Transverse colon (tissue), 4 donors: ENCODE measurements around the gene HDAC4. TPM values are rescaled to one million over a fixed set of nuclear protein-coding genes. Genes with fewer than 3 reads are reported as not detected.
A peak's percentile ranks its signal among the peaks of the same experiment; 100 is the strongest.

ENCODE experiments used
- DNase-seq: peaks from one replicate; pipeline ENCODE4 v3.0.0-alpha.2; 2019
- H3K27ac ChIP-seq, 4 donors: fragments of 200-600 bp; sonication (generic); 2 replicates each; pipeline ENCODE4 v1.5.1; 2016 to 2018; ENCODE audit warnings: inconsistent platforms in 4 of 4
- H3K27me3 ChIP-seq: fragments of 200-600 bp; sonication (generic); 2 replicates; pipeline ENCODE4 v1.5.1; 2017; ENCODE audit warnings: inconsistent platforms
- H3K36me3 ChIP-seq, 4 donors: fragments of 200-600 bp; sonication (generic); 2 replicates each; pipeline ENCODE4 v1.5.1; 2017 to 2019; ENCODE audit warnings: inconsistent platforms in 4 of 4
- H3K4me1 ChIP-seq, 4 donors: fragments of 200-600 bp; sonication (generic); 2 replicates each; pipeline ENCODE4 v1.5.1; 2017 to 2020; ENCODE audit warnings: inconsistent platforms in 4 of 4
- H3K4me3 ChIP-seq, 4 donors: fragments of 200-600 bp; sonication (generic); 1 replicate in 1 of 4; 2 replicates in 3 of 4; pipeline versions ENCODE4 v1.5.1 to v1.6.1; 2017 to 2019; ENCODE audit warnings: inconsistent platforms in 4 of 4
- H3K9me3 ChIP-seq, 2 donors: fragments of 200-600 bp; sonication (generic); 2 replicates each; pipeline ENCODE4 v1.5.1; 2017 to 2019; ENCODE audit warnings: inconsistent platforms in 2 of 2
- CTCF ChIP-seq, 5 experiments: fragments of 200-600 bp in 3 of 5; fragments of 450-650 bp in 2 of 5; sonication (generic) in 3 of 5; IDR thresholded peaks; 1 replicate in 2 of 5; 2 replicates in 3 of 5; pipeline ENCODE4 v1.5.1; 2016 to 2017; ENCODE audit warnings: antibody characterized with exemption in 5 of 5, inconsistent platforms in 3 of 5, mild to moderate bottlenecking in 2 of 5, moderate library complexity in 1 of 5
- EP300 ChIP-seq: sonication (generic); formaldehyde crosslinking; IDR thresholded peaks from one replicate; pipeline ENCODE4 v1.6.1; 2017; ENCODE audit warnings: antibody characterized with exemption, low read depth
- POLR2A ChIP-seq: fragments of 450-650 bp; IDR thresholded peaks from one replicate; pipeline ENCODE4 v1.6.1; 2016; ENCODE audit warnings: antibody characterized with exemption, mild to moderate bottlenecking, moderate library complexity
- POLR2AphosphoS5 ChIP-seq, 3 donors: sonication (generic); formaldehyde crosslinking; IDR thresholded peaks; one replicate each; pipeline ENCODE4 v1.6.1; 2016; ENCODE audit warnings: antibody characterized with exemption in 3 of 3
- WGBS, 2 donors: methylation state at CpG; one replicate each; pipeline ENCODE4 v1.1.5; 2018; ENCODE audit warnings: low coverage in 1 of 2; 5-methylcytosine and 5-hydroxymethylcytosine counted together
- in situ Hi-C, 4 donors: fragments of 200-750 bp; cut with MboI; loops; one replicate each; pipeline versions ENCODE4 v1.15.0 to v1.15.1; 2017; ENCODE audit warnings: low sequenced_read_pairs in 3 of 4, low pct_ligation_motif_present in 1 of 4, low pct_unique_long_range_greater_than_20kb in 1 of 4
- intact Hi-C: fragments of 100-400 bp; cut with DNase I; formaldehyde crosslinking; loops from one replicate; pipeline ENCODE4 v1.15.1; 2023; ENCODE audit warnings: low total_unique reads
- total RNA-seq, 4 donors: library from RNA; depleted of rRNA; stranded (reverse); fragments of >200 nt; gene quantifications; one replicate each; pipeline ENCODE4 v1.1.0, GENCODE V29; 2016

Gene HDAC4
- total RNA-seq, 4 donors from 2014 or later, result 33.9 to 192 (median 112) TPM

GRCh38 chr2:239256350-239256743 is 144.5 kb downstream of the HDAC4 start:
- peaks cover 9 to 66% (median 21%) of the 10 kb centered on the region in 4 donors for H3K4me1 ChIP-seq
- H3K9me3 ChIP-seq, result peaks cover 0 to 6% of the 10 kb centered on the region in 2 donors
- no peaks in the 10 kb centered on the region for H3K27me3 ChIP-seq
- in situ Hi-C loops (loop anchor here in 1 of 4 donors (25.0 kb wide), 1 partner anchor 631 kb away; no protein-coding TSS in a partner anchor), intact Hi-C loops (no loop called here)
- peak overlapping the region in 3 of 4 donors; percentile 40 to 57 (median 47) for H3K27ac ChIP-seq
- peak; percentile 7 for DNase-seq
- 78 to 84% methylated on average over 3 to 6 of the region's 6 CpGs for WGBS, 2 donors
- H3K4me3 ChIP-seq, result no peak overlapping the region
- H3K36me3 ChIP-seq, result no peaks in the 10 kb centered on the region
- TF ChIP-seq CTCF (IDR thresholded peaks at IDR 0.05) (no peak), EP300 (no peak), POLR2A (no peak), POLR2AphosphoS5 (IDR thresholded peaks at IDR 0.05) (no peak)

- Histone ChIP-seq H3K27ac (peak overlapping the region in 3 of 4 donors; percentile 40 to 57 (median 47)), H3K36me3 (no peaks in the 10 kb centered on the region), H3K9me3 (peaks cover 0 to 6% of the 10 kb centered on the region in 2 donors), H3K4me1 (peaks cover 9 to 63% (median 21%) of the 10 kb centered on the region in 4 donors), H3K27me3 (no peaks in the 10 kb centered on the region), H3K4me3 (no peak overlapping the region)
- DNase-seq, result no peak
- in situ Hi-C loops, result loop anchor here in 1 of 4 donors (25.0 kb wide), 1 partner anchor 632 kb away; no protein-coding TSS in a partner anchor
- intact Hi-C loops, result no loop called here
- 56 to 75% methylated on average over 7 of the region's 7 CpGs for WGBS, 2 donors
- TF ChIP-seq CTCF (IDR thresholded peaks at IDR 0.05) (no peak), EP300 (no peak), POLR2A (no peak), POLR2AphosphoS5 (IDR thresholded peaks at IDR 0.05) (no peak)
Observed at GRCh38 chr2:239255628-239256349, 145.0 kb downstream of the HDAC4 start.

- Histone ChIP-seq H3K27ac (peak overlapping the region in 3 of 4 donors; percentile 16 to 47 (median 40)), H3K4me1 (peaks cover 9 to 62% (median 18%) of the 10 kb centered on the region in 4 donors), H3K4me3 (no peak overlapping the region), H3K36me3 (no peaks in the 10 kb centered on the region), H3K9me3 (peaks cover 0 to 6% of the 10 kb centered on the region in 2 donors), H3K27me3 (no peaks in the 10 kb centered on the region)
- 81 to 82% methylated on average over 5 of the region's 5 CpGs for WGBS, 2 donors
- in situ Hi-C loops (loop anchor here in 1 of 4 donors (25.0 kb wide), 1 partner anchor 632 kb away; no protein-coding TSS in a partner anchor), intact Hi-C loops (no loop called here)
- TF ChIP-seq EP300, result no peak
- TF ChIP-seq POLR2A, result no peak
- TF ChIP-seq POLR2AphosphoS5 (IDR thresholded peaks at IDR 0.05), result no peak
- TF ChIP-seq CTCF (IDR thresholded peaks at IDR 0.05), result no peak
- DNase-seq, result no peak
Observed at GRCh38 chr2:239255218-239255617, 145.6 kb downstream of the HDAC4 start.

- 73 to 79% methylated on average over 3 to 7 of the region's 7 CpGs for WGBS, 2 donors
- no peak for DNase-seq
- TF ChIP-seq EP300 (no peak), POLR2A (no peak), POLR2AphosphoS5 (IDR thresholded peaks at IDR 0.05) (no peak), CTCF (IDR thresholded peaks at IDR 0.05) (no peak)
Observed at GRCh38 chr2:239253701-239254436, 147.0 kb downstream of the HDAC4 start.

More at GRCh38 chr2:239253701-239254436, 147.0 kb downstream of the HDAC4 start:
- Histone ChIP-seq H3K27me3 (no peaks in the 10 kb centered on the region), H3K9me3 (peaks cover 0 to 6% of the 10 kb centered on the region in 2 donors), H3K36me3 (no peaks in the 10 kb centered on the region), H3K27ac (peak overlapping the region; percentile 28 to 46 (median 36)), H3K4me1 (peaks cover 8 to 60% (median 17%) of the 10 kb centered on the region in 4 donors), H3K4me3 (no peak overlapping the region)
- intact Hi-C loops (no loop called here), in situ Hi-C loops (loop anchor here in 1 of 4 donors (25.0 kb wide), 1 partner anchor 633 kb away; no protein-coding TSS in a partner anchor)
